CD4-positive, alpha-beta T cell treated with Interleukin-10 for 1 hour (primary cell): ENCODE results near the gene THAP11.
"Not testable (repeated sequence)": the region's sequence is repeated elsewhere in the genome, so short reads cannot be mapped to it uniquely, and the experiment has no call there.

Experiments
- DNase-seq: peaks from one replicate; pipeline ENCODE4 v3.0.0-alpha.2; 2020

Gene THAP11

DNA sequence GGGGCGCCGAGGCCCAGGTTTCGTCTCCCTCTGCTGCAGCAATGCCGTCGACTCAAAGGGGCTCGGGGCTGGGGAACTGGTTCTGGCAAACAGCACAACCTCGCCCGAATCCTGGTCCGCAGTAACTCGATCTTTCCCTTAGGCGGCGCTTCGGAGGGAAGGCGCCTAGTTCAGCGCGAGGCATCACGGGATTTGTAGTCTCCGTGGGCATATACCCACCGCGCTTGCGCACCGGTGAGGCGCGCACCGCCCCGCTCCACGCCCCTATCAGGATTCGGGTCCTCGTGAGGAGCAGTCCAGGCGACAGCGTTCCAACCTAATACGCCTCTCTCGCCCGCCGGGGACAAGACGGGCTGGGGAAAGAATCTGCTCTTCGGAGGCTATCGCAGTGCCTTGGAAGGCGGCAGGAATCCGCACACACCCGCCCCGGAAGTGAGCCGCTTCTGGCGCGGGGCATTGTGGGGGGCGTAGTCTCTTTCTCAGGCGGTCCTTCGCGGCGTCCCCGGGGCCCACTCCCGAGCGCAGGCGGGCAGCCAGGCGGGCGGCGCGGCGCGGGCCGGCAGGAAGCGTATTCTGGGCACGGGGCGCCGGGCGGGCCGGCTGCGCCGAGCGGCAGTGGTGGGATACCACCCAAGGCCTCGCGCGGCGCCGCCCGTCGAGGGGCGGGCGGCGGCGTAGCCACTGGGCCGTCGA lies at the start of gene THAP11:
TSS of gene THAP11 (plus strand) at position 505 of the 693 bp plus-strand sequence. CDS start 235 bp downstream, outside the sequence.
- peak; percentile 96 for DNase-seq

DNA sequence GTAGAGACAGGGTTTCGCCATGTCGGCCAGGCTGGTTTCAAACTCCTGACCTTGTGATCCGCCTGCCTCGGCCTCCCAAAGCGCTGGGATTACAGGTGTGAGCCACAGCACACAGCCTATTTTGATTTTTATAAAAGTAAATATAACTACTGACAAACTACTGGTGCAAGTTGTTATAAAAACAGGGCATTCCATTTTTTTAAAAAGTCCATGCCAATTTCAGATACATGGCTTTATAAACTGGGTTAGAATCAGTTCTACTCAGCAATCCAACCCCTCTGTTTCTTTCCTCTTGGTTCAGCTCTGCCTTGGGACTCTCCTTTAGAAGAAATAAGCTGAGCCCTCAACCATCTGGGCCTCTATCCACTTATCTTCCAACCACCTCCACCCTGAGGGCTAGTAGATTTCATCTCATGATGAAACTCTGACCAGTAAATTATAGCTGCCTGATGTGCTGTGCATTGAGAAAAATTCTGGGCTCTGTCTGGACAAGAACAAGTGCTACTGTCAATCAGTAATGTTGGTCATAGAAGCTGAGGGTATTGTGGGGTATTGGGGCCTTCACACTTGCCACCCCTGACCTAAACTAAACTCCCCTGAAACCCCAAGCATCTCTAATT lies 45.9 kb upstream of the THAP11 start:
- no peak for DNase-seq

DNA sequence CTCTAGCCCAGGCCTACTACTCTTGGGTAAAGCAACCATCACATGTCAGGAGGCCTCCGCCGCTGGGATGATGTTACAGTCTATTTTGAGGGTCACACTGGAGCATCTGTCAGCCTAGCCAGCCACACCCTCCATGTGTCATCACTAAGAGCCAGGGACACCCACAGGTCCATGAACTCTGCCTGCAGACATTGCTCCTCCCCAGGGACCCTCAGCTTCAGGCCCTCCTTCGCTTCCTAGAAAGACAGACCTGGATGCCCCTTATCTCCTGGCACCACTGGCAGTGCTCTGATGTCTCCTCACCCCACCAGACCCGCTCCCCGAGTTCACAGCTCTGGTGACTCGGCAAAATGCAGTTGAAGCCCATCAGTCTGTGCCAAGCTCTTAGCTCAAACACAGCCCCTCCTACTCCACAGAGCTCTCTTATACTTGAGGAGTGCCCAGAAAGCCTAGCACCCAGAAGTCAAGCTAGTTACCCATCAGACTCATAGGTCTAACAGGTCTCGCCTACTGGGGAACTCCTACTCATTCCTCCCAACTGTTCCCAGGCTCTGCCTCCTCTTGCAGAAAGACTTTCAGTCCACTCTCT lies 41.7 kb upstream of the THAP11 start:
- no peak for DNase-seq

DNA sequence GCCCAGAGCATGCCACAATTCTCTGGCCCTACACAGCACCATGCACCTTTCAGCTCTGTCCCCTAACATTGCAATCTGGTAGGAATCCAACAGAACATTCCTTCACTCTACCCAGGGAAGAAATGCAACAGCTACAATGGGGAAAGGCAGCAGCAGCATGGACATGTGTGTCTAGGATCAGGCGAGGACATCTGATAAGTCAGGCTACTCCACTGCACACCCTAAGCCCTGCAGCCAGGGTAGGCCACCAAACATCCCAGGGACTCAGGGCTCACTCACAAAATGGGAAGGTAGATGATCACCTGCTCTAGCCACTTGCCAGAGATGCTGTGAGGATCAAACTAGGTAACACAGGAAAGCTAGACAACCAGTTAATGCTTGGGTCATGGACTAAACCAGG lies 40.9 kb upstream of the THAP11 start:
- DNase-seq = no peak

DNA sequence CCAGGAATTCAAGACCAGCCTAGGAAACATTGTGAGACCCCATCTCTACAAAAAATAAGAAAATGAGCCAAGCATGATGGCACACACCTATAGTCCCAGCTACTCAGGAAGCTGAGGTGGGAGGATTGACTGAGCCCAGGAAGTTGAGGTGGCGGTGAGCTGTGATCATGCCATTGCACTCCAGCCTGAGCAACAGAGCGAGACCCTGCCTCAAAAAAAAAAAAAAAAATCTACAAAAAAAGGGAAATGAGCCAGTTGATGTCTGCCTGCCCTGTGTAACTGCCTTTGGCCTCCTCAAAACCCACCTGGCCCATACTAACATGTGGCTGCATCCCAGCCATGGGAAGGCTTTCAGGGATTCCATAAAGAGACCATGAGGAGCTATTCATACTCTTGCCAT lies 40.2 kb upstream of the THAP11 start:
- DNase-seq = peak; percentile 48

DNA sequence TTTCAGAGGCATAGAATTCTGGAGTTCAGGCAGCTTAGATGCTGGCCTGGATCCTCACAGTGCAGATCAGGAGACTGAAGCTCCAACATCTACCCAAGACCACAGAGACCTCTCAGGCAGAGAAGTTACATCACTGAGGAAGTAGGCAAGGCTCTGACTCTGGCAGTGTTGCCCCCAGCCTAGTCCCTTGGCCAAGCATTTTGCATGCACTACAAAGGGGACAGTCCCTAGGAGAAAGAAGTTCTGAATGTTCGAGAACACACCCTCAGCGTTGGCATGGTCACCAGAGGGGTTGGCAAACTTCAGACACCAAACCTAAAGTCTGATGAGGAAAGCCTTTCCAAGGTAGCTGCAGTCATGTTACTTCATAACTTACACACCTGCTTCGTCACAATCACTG lies 38.2 kb upstream of the THAP11 start:
- DNase-seq = no peak

DNA sequence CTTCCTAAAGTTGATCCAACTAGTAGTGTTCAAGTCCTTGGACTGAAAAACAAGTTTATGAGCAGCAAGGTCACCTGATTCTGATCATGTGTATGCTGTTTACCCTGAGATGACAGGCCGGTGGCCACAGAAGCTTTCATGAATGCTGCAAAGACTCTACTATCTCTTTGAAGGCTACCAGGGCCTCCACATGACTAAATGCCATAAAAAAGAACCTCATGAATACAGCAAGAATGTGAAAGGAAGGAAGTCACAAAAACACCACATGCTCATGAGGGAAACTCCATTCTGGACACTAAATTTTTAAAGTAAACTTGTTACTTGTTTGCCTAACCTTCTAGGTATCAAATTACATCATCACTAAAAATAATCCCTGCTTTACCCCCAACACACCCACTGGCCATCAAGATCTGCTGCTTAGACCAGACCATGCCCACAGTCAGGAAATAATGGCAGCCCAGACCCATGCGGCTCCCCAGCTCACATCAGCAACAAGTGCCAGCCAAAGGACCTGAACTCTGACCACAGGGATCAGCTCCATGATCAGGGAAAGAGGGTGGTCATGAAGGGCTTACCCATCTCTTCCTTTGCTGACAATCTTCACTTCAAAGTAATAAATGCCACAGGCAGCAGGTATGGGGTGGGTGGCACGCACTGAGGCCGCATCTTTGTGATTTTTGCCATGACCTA lies 37.1 kb upstream of the THAP11 start:
- no peak for DNase-seq

DNA sequence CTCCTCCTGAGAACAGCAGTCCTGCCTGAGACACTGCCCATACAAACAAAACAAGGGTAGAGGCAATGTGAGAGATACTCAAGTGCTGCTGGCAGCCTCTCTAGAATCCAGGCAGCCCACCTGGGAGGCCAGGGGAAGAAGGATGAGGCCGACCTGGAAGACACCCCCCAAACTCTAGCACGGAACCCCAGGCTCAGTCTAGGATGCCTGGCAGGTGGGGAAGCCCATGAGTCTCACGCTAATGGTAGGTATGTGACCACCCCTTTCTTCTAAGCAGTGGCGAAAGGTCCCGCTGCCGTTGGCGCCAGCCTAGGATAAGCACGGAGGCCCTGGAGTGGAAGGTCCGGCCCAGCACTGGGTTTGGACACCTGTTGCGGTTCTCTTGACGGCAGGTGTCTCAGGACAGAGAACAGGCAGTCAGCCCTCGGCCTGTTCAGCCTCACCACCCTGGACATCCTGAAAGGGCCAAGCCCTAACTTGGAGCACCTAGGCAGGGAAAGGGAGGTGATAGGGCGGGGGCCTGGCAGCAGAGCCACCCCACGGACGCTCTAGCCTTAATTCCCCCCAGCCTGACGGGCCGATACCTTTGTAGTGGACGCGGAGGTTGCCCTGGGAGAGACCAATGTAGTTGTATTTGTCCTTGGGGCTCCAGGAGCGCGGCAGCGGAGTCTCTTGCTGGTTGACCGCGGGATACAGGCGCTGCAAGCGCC lies 36.2 kb upstream of the THAP11 start:
- no peak for DNase-seq

DNA sequence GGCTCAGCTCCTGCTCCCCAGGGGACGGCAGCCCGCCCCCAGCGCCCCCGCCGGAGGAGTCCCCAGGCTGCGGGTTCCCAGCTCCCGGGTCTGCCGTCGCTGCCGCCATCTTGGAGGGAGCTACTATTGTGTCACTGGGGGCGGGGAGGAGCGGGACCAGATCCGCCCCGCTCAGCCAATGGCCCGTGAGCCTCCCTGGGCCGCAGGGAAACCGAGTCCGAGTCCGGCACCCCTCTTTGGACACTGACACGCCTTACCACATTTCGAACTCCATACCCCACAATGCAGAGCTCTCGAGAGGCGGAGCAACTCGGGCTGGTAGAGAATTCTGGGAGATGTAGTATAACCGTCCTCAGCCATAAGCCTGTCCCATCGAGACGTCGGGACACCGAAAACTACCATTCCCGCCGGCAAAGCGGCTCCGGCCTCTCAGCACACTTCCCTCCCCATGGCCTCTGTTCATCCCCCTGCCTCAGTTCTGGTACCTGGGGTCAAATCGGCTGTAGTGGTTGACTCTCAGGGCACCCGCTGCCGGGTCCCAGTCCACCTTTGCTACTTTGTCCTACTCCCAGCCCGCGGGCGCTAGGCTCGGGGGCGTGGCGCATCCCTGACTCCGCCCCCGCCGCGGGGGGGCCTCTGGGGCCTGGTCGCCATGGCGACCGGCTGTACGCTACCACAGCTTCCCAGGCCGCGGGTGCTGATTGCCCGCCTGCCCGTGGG lies 35.5 kb upstream of the THAP11 start, which contains the start of the genes RANBP10 and TSNAXIP1:
TSS of gene RANBP10 (minus strand) at position 133 of the 720 bp plus-strand sequence. CDS start at position 109, 24 bp downstream.
TSS of gene TSNAXIP1 (plus strand) at position 462 of the 720 bp plus-strand sequence. CDS start 261 bp downstream, outside the sequence.
- DNase-seq = peak; percentile 99

DNA sequence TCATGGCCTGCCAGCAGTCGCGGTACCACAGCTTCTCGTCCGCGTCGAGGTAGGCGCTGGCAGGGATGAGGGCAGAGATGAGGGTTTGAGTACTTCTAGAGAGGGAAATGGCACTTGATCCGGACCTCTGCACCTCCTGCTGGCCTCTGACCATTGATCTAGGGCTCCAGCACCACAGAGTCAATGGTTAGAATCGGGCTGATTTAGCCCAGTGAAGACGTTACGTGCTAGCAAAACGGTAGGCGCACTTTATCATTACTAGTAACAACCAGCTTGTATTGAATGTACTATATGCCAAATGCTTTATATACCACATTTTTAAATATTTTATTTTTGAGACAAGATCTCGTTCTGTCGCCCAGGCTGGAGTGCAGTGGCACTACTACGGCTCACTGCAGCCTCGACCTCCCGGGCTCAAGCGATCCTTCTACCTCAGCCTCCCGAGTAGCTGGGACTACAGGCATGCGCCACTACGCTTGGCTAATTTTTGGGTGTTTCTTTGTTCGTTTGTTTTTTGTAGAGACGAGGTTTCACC lies 34.9 kb upstream of the THAP11 start:
- DNase-seq = no peak

DNA sequence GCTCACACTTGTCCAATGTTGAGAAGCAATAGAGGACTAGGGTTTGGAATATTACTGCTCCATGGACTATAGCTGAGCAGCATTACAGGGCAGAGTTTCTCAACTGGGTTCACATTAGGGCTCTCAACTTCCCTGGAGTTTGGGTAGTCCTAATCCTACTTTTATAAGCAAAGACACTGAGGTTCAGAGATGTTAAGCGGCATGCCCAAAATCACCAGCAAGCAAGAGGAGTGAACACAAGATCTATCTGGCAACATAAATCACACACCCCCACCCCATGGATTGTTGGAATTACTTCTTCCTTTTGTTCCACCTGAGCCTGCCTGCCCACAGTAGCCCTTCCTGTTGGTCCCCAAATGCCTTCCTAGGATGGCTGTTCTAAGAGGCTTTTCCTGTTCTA lies 30.2 kb upstream of the THAP11 start:
- DNase-seq = no peak

DNA sequence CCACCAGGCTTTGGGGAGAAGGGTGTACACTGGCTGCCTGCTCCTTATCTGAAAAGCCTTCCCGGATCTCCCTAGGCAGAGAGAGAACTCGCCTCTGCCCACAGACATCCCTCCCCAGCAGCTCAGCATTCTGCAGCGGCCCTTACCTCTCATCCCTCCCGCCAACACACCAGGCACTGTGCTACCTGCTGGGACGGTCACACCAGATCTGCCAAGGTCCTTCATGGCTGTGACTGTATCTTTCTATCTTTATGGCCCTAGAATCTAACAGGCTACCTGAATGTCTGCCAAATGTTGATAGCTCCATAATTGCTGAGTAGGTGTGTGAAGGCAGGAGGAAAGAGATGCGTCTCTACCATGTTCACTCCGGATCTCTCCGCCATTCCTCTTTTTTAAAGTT lies 27.6 kb upstream of the THAP11 start:
- DNase-seq = no peak

DNA sequence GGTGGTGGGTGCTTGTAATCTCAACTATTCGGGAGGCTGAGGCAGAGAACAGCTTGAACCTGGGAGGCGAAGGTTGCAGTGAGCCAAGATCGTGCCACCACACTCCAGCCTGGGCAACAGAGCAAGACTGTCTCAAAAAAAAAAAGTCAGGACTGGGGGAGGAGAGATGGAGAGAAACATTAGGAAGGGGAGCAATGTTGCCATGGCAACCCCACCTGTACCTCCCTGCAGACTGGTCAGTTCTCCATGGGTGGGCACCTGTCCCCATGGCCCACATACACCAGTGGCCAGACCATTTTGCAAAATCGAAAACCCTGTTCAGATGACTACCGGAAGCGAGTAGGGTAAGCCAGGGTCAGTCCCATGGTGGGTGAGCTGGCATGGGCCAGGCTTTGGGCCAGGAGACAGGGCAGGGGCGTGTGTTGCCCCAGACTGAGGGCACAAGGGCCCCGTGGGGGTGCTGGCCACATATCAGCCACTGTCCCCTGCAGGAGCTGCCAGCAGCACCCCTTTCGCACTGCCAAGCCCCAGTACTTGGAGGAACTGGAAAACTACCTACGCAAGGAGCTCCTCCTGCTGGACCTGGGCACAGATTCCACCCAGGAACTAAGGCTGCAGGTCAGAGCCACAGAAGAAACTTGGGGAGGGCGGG lies 21.4 kb upstream of the THAP11 start:
- DNase-seq = no peak

DNA sequence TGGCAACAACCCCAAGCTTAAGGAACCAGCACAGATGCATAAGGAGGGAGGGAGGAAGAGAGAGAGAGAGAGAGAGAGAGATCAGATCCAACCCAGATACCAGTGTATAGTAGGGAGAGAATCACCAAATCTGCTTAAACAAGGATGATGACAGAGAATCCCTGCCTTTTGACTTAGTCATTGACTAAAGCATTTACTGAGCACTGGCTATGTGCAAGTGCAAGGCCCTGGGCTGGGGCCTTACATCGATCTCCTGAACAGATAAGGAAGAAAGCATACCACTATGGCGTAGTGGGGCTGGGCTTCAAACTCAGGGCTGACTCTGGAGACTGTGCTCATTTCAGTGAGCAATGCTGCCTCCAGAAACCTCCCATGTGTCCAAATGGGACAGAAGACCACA lies 19.6 kb upstream of the THAP11 start:
- DNase-seq = no peak

DNA sequence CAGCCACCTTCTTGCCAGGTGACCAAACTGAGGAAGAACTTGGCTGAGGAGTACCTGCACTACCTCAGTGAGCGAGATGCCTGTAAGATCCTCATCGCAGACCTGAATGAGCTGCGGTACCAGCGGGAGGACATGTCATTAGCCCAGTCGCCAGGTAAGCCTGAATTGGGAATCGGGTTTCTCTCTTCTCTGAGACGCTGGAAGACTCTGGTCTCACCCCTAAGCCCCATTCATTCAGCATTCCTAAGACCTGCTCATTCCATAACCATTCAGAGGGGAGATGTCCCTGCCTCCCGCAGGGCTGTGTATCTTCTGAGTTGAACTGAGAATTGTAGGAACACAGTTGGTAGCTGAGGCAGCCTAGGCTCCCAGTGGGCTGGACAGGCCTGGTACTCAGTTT lies 17.0 kb upstream of the THAP11 start:
- DNase-seq = no peak

DNA sequence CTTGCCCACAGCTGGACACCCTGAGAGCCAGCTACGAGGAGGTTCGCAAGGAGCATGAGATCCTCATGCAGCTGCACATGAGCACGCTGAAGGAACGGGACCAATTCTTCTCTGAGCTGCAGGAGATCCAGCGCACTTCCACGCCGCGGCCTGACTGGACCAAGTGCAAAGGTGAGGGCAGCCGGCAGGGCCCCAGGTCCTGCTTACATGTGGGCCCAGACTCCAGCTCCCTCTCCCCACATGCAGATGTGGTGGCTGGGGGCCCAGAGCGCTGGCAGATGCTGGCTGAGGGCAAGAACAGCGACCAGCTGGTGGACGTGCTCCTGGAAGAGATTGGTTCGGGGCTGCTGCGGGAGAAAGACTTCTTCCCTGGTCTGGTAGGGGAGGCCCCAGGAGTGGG lies 16.2 kb upstream of the THAP11 start:
- DNase-seq = no peak

DNA sequence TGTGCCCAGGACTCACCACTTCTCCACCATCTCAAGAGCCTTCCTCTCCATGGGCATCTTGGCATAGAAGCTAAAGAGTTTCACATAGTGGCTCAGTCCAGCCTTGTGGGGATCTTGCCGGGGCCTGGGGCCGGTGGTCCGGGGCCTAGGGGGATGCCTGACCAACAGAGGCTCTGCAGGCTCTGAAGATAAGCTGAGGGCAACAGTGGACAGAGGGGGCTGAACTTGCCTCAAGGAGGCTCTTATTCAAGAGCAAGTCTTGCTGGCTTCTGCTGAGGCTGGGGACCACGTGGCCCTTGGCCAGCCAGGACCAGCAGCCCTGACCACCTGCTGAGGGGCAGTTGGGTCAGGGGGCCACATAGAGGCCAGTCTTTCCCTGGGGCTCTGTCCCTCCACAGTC lies 13.5 kb upstream of the THAP11 start:
- DNase-seq = no peak

DNA sequence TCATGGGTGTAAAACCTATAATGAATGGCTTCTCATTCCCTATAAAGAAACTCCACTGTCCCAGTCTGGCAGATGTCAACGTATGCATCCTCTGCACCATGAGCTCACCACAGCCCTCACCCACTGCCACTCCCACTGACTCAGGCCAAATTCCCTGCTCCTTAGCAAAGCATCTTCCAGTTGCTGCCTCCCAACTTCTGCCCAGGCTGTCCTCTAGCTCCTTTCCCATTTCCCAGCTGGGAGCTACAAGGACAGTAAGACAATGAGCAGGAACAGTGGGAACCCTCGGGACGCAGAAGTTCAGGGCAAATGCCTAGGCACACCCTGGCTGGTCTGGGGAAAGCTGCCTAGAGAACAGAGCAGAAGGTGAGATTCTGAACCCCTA lies 9.1 kb upstream of the THAP11 start:
- no peak for DNase-seq

DNA sequence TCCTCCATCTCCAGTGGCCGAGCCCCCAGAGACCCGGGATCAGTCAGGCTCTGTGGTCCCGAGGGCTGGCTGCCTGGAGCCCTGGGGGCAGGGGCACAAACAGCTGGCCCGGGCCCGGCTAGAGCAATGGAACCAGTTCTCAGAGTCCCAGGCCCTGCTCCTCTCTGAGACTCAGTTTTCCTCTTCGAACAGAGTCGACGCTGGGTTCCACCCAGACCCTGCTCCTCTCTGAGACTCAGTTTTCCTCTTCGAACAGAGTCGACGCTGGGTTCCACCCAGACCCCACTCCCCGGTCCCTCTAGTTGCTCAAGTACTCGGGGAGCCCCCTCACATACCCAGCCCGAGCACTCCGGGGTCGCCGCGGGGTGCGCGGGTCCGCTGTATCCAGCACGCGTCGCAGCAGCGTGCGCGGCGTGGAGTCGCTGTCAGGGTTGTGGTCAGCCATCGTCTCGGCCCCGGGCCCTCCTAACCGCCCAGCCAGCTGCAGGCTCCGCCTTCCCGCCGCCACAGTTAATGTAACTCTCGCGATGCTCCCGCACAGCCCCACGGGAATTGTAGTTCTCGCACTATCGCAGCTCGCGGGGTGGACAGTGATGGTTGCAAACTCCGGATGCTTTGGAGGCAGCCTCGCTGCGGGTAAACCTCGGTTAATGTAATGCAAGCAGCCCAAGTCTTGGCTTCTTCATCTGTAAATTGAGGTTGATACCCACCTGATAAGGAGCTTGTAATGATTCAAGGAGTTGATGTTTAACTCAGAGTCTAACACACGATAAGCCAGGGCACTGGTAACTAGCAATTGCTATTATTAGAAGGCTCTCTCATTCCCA lies 8.5 kb upstream of the THAP11 start:
- peak; percentile 95 for DNase-seq

DNA sequence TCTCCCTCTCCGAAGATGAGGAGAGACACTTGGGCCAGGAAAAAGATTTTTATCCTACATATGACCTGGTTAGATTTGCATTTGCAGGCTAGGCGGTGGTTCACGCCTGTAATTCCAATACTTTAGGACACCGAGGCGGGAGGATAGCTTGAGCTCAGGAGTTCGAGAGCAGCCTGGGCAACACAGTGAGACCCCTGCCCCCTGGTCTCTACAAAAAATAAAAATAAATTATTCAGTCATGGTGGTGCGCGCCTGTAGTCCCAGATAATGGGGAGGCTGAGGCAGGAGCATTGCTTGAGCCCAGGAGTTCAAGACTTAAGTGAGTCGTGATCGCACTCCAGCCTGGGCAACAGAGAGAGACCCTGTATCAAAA lies 7.9 kb upstream of the THAP11 start:
- no peak for DNase-seq

DNA sequence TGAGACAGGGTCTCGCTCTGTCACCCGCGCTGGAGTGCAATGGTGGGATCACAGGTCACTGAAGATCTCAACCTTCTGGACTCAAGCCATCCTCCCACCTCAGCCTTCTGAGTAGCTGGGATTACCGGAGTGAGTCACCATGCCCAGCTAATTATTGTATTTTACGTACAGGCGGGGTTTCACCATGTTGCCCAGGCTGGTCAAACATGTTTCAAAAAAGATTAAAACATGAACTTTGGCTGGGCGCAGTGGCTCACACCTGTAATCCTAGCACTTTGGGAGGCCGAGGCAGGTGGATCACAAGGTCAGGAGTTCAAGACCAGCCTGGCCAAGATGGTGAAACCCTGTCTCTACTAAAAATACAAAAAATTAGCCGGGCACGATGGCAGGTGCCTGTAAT lies 4.9 kb upstream of the THAP11 start:
- DNase-seq = not testable (repeated sequence)
